Testis (tissue), 3 donors: ENCODE measurements around the gene KRTAP4-1. TPM values are rescaled to one million over a fixed set of nuclear protein-coding genes. Genes with fewer than 3 reads are reported as not detected.
A peak's percentile ranks its signal among the peaks of the same experiment; 100 is the strongest.
"Not testable (repeated sequence)": the region's sequence is repeated elsewhere in the genome, so short reads cannot be mapped to it uniquely, and the experiment has no call there.

ENCODE experiments used
- DNase-seq: peaks from one replicate; pipeline ENCODE4 v3.0.0-alpha.2; 2019
- H3K27ac ChIP-seq, 2 donors: fragments of 200-600 bp; sonication (generic); one replicate each; pipeline ENCODE4 v1.5.1; 2019
- H3K27me3 ChIP-seq: fragments of 200-600 bp; sonication (generic); one replicate; pipeline ENCODE4 v1.5.1; 2019
- H3K36me3 ChIP-seq: fragments of 200-600 bp; sonication (generic); one replicate; pipeline ENCODE4 v1.5.1; 2017; ENCODE audit warnings: low read depth; ENCODE audit errors: missing control alignments
- H3K4me1 ChIP-seq: fragments of 200-600 bp; sonication (generic); one replicate; pipeline ENCODE4 v1.5.1; 2019
- H3K4me3 ChIP-seq, 2 donors: fragments of 200-600 bp; sonication (generic); one replicate each; pipeline ENCODE4 v1.5.1; 2017 to 2019
- H3K9me3 ChIP-seq: fragments of 200-600 bp; sonication (generic); one replicate; pipeline ENCODE4 v1.5.1; 2017
- CTCF ChIP-seq, 3 experiments: fragments of 450-650 bp in 2 of 3; fragments of 200-600 bp in 1 of 3; sonication (generic) in 1 of 3; IDR thresholded peaks; one replicate each; pipeline ENCODE4 v1.5.1; 2016 to 2019; ENCODE audit warnings: antibody characterized with exemption in 3 of 3, mild to moderate bottlenecking in 2 of 3, moderate library complexity in 1 of 3
- POLR2A ChIP-seq: fragments of 450-650 bp; IDR thresholded peaks from one replicate; pipeline ENCODE4 v1.6.1; 2017; ENCODE audit warnings: antibody characterized with exemption, mild to moderate bottlenecking, moderate library complexity
- WGBS, 2 donors: methylation state at CpG; one replicate each; pipeline ENCODE4 v1.1.5; 2018; 5-methylcytosine and 5-hydroxymethylcytosine counted together
- intact Hi-C: fragments of 100-400 bp; cut with DNase I; formaldehyde crosslinking; loops from one replicate; pipeline ENCODE4 v1.15.1; 2023; ENCODE audit warnings: low total_unique reads
- polyA plus RNA-seq: library from polyadenylated mRNA; stranded (reverse); fragments of 350-450 nt; fragmentation: Illumina TruSeq; extraction: RNeasy Lipid Tissue Mini Kit (QIAGEN cat#74804); gene quantifications from one replicate; pipeline ENCODE4 v1.2.3, GENCODE V29; 2014; ENCODE audit warnings: low read depth, low replicate concordance; ENCODE audit not compliant: insufficient read depth
- total RNA-seq, 2 donors: library from RNA; depleted of rRNA; stranded (reverse); fragments of >200 nt; gene quantifications; one replicate each; pipeline ENCODE4 v1.2.3, GENCODE V29; 2016

Gene KRTAP4-1
- total and polyA plus RNA-seq, 3 donors from 2014 or later = not detected

GRCh38 chr17:41160648-41161047, 24.1 kb downstream of the KRTAP4-1 start, which contains the start of gene KRTAP4-4:
TSS of gene KRTAP4-4 (minus strand) at chr17:41160748. CDS start at chr17:41160691, 57 bp downstream.
- Histone ChIP-seq H3K27me3 (no peaks in the 10 kb centered on the region), H3K4me3 (no peak within 1 kb of the TSS), H3K36me3 (no peaks in the 10 kb centered on the region), H3K9me3 (no peaks in the 10 kb centered on the region), H3K27ac (no peak within 1 kb of the TSS), H3K4me1 (no peaks in the 10 kb centered on the region)
- TF ChIP-seq POLR2A (no peak), CTCF (IDR thresholded peaks at IDR 0.05) (no peak)
- 86 to 100% methylated on average over 1 of the region's 1 CpG for WGBS, 2 donors
- intact Hi-C loops = no loop called here
- no peak for DNase-seq

GRCh38 chr17:41160190-41160589, 24.5 kb downstream of the KRTAP4-1 start:
- intact Hi-C loops, H3K4me3 ChIP-seq, H3K9me3 ChIP-seq, DNase-seq, H3K27me3 ChIP-seq, H3K27ac ChIP-seq, H3K36me3 ChIP-seq, H3K4me1 ChIP-seq: not testable (repeated sequence)
- 93% methylated on average over 3 of the region's 3 CpGs; no CpG with 5 or more reads in 1 of the 2 donors for WGBS, 2 donors

GRCh38 chr17:41153856-41154255, 30.9 kb downstream of the KRTAP4-1 start:
- Histone ChIP-seq H3K27me3 (no peaks in the 10 kb centered on the region), H3K4me1 (no peaks in the 10 kb centered on the region), H3K4me3 (no peak overlapping the region), H3K27ac (no peak overlapping the region), H3K36me3 (no peaks in the 10 kb centered on the region), H3K9me3 (no peaks in the 10 kb centered on the region)
- DNase-seq = peak; percentile 41
- intact Hi-C loops = no loop called here
- 18 to 38% methylated on average over 2 of the region's 2 CpGs for WGBS, 2 donors
- TF ChIP-seq POLR2A = no peak
- TF ChIP-seq CTCF (IDR thresholded peaks at IDR 0.05) = no peak

GRCh38 chr17:41151525-41151924, 33.2 kb downstream of the KRTAP4-1 start:
- no peaks in the 10 kb centered on the region for H3K4me1 ChIP-seq
- TF ChIP-seq POLR2A = no peak
- TF ChIP-seq CTCF (IDR thresholded peaks at IDR 0.05) = no peak
- H3K36me3 ChIP-seq = no peaks in the 10 kb centered on the region
- H3K27me3 ChIP-seq = no peaks in the 10 kb centered on the region
- no peak overlapping the region for H3K27ac ChIP-seq
- 69 to 75% methylated on average over 2 of the region's 2 CpGs for WGBS, 2 donors
- H3K9me3 ChIP-seq = no peaks in the 10 kb centered on the region
- DNase-seq = no peak
- H3K4me3 ChIP-seq = no peak overlapping the region
- intact Hi-C loops = no loop called here

- DNase-seq = no peak
- no peak for TF ChIP-seq CTCF (IDR thresholded peaks at IDR 0.05)
- Histone ChIP-seq H3K9me3 (no peaks in the 10 kb centered on the region), H3K27ac (no peak overlapping the region), H3K4me1 (no peaks in the 10 kb centered on the region), H3K27me3 (no peaks in the 10 kb centered on the region), H3K4me3 (no peak overlapping the region), H3K36me3 (no peaks in the 10 kb centered on the region)
- whole genome bisulfite sequencing, 2 donors = 83 to 91% methylated on average over 4 of the region's 4 CpGs
- intact Hi-C loops = no loop called here
Measured at GRCh38 chr17:41150026-41150425, 34.7 kb downstream of the KRTAP4-1 start.
